ENCODE results near the gene SPATS2L. TPM values are rescaled to one million over a fixed set of nuclear protein-coding genes. Genes with fewer than 3 reads are reported as not detected.

Gene SPATS2L
- total RNA-seq, 1 donor from 2014 or later, result 97.8 TPM

DNA sequence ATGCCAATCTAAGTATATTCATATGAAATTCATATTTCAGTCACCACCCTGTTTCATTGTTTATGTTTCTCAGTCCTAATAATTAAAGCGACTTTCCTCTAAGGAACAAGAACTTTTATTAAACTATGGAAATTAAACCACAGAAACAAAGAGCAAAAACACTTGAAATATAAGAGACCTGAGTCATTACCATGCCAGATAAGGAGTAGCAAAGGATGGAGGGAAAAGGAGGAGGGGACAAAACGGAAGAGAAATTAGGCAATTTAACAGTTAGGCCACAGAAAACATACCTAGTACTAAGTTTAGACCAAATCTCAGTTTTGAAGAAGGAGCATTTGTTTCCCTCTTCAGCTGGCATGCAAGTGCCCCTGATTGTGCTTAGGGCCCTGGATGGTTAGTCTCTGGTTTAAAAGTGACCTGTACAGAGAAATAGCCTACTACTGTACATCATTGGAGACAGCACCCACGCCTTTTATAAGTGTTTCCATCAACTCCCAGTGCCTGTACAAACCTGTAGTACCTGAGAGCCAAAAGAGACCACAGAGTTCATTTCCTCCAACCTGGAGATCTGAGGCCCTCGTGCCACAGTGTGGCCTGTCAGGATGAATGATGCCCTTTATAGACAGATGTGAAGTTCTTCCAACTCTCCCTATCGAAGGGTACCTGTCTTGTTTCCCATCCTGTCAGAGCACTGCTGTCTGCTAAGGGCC lies 74.5 kb downstream of the SPATS2L start:
- no peaks in the 10 kb centered on the region for H3K27me3 Mint-ChIP-seq
- peak overlapping the region; percentile 79 for H3K27ac Mint-ChIP-seq
- TF ChIP-seq, protein P1, sequence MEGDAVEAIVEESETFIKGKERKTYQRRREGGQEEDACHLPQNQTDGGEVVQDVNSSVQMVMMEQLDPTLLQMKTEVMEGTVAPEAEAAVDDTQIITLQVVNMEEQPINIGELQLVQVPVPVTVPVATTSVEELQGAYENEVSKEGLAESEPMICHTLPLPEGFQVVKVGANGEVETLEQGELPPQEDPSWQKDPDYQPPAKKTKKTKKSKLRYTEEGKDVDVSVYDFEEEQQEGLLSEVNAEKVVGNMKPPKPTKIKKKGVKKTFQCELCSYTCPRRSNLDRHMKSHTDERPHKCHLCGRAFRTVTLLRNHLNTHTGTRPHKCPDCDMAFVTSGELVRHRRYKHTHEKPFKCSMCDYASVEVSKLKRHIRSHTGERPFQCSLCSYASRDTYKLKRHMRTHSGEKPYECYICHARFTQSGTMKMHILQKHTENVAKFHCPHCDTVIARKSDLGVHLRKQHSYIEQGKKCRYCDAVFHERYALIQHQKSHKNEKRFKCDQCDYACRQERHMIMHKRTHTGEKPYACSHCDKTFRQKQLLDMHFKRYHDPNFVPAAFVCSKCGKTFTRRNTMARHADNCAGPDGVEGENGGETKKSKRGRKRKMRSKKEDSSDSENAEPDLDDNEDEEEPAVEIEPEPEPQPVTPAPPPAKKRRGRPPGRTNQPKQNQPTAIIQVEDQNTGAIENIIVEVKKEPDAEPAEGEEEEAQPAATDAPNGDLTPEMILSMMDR (conservative IDR thresholded peaks at IDR 0.05), result no peak
- H3K4me3 Mint-ChIP-seq, result peak overlapping the region; percentile 60
- H3K9me3 Mint-ChIP-seq, result no peaks in the 10 kb centered on the region
- no peak for DNase-seq (ENCODE audit: extremely low spot score, unreplicated experiment)
- peaks cover 10% of the 10 kb centered on the region for H3K36me3 Mint-ChIP-seq
- H3K4me1 Mint-ChIP-seq (ENCODE audit: unreplicated experiment), result peaks cover 62% of the 10 kb centered on the region

DNA sequence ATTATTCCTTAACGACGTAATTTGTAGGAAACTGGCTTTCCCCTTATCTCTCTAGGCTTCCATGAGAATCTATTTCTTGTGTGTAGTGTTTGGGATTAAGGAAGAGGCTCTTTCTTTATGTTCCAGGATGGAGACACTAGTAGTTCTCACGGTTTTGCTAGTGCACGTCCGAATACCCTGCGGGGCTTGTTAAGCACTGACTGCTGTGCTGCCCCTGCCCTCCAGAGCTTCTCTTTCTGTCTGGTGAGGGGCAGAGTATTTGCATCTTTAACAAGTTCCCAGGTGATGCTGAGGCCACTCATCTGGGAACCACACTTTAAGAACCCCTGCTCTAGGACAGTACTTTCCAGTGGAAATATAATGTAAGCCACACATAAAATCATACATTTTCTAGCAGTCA lies 76.4 kb downstream of the SPATS2L start:
- Mint-ChIP-seq H3K27ac (no peak overlapping the region), H3K36me3 (peaks cover 15% of the 10 kb centered on the region), H3K4me1 (ENCODE audit: unreplicated experiment) (peaks cover 49% of the 10 kb centered on the region), H3K27me3 (no peaks in the 10 kb centered on the region), H3K9me3 (no peaks in the 10 kb centered on the region), H3K4me3 (peak overlapping the region; percentile 26)
- TF ChIP-seq, protein P1 (conservative IDR thresholded peaks at IDR 0.05), result no peak
- DNase-seq (ENCODE audit: extremely low spot score, unreplicated experiment), result no peak

DNA sequence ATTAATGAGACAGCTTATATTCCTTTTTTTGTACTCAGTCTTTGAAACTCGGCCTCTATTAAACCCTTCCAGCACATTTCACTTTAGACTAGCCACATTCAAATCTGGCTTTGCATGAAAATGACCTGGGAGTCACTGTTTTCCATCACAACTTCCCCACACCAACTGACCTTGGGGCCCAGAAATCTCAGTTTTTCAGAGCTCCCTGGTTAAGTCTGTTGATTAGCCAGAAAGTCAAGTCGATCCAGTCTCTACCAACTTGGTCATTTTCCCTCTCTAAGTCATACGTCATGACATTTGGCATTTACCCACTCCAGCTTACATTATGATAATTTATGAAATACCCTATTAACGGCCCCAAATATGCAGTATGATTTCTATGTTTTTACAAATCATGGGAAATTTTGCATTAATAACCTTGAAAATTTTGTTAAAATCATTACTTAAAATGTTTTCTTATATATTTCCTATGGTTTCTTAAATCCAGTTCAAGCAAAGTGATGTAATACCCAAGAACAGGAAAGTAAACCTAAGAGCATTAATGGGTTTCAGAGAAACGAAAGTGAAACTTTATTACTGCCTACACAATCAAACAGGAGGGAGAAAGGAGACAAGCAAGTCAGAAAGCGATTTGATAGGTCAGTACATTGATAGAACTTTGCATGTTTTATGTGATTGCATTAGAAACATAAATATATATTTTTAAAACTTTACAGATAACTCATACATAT lies 77.1 kb downstream of the SPATS2L start:
- peaks cover 19% of the 10 kb centered on the region for H3K36me3 Mint-ChIP-seq
- DNase-seq (ENCODE audit: extremely low spot score, unreplicated experiment), result no peak
- H3K4me3 Mint-ChIP-seq, result peak overlapping the region; percentile 47
- H3K27me3 Mint-ChIP-seq, result no peaks in the 10 kb centered on the region
- TF ChIP-seq, protein P1 (conservative IDR thresholded peaks at IDR 0.05), result no peak
- peaks cover 42% of the 10 kb centered on the region for H3K4me1 Mint-ChIP-seq (ENCODE audit: unreplicated experiment)
- H3K9me3 Mint-ChIP-seq, result no peaks in the 10 kb centered on the region
- H3K27ac Mint-ChIP-seq, result peak overlapping the region; percentile 88

DNA sequence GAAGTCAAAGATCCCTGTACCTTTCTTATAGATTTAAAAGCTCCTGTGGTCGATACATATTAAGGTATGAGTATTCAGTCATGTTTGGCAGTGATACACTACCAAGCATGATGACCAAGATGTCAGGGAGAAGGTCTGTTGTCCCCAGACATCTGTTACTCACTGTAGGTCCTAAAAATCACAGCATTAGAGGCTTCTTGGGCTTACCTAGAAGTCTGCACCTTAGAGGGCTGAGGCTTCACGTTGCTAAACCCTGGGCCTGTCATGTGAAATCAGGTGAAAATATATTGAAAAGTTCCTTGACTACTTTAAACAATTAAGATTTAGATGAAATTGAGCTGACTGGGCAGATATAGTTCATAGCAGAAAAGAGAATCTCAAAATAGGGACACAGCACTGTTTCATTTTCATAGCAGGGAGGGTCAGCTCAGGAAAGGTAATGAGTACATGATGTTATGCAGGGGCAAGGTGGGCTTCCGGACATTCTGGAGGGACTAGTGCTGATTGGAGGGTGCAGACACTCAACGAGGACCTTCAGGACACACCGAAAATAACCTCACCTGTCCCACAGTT lies 78.7 kb downstream of the SPATS2L start:
- Mint-ChIP-seq H3K27me3 (no peaks in the 10 kb centered on the region), H3K27ac (no peak overlapping the region), H3K4me3 (no peak overlapping the region), H3K9me3 (no peaks in the 10 kb centered on the region), H3K4me1 (ENCODE audit: unreplicated experiment) (peaks cover 26% of the 10 kb centered on the region), H3K36me3 (peaks cover 34% of the 10 kb centered on the region)
- TF ChIP-seq, protein P1 (conservative IDR thresholded peaks at IDR 0.05), result no peak
- no peak for DNase-seq (ENCODE audit: extremely low spot score, unreplicated experiment)

DNA sequence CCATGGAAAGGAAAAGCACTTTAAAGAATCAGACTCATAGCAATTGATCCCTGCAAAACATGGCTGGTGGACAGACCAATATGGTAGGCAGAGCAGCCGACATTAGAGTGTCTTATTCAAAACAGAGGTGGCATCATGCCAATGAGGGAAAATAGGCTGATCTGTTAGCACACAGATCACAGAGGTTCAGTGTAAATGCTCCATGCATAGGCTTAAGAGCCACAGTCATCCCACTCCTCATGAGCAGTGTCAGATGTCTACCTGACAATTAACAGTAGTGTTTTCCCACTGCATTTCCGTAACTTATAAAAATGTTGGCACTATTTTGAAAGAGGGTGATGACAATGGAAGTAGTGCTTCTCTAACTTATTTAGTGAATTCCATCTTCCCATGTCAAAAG lies 86.7 kb downstream of the SPATS2L start:
- H3K9me3 Mint-ChIP-seq, result no peaks in the 10 kb centered on the region
- TF ChIP-seq, protein P1 (conservative IDR thresholded peaks at IDR 0.05), result no peak
- H3K4me3 Mint-ChIP-seq, result no peak overlapping the region
- no peaks in the 10 kb centered on the region for H3K27me3 Mint-ChIP-seq
- no peak overlapping the region for H3K27ac Mint-ChIP-seq
- H3K4me1 Mint-ChIP-seq (ENCODE audit: unreplicated experiment), result peaks cover 14% of the 10 kb centered on the region
- peaks cover 38% of the 10 kb centered on the region for H3K36me3 Mint-ChIP-seq
- DNase-seq (ENCODE audit: extremely low spot score, unreplicated experiment), result no peak
